Neural cell (in vitro differentiated cells): ENCODE results near the gene KCNJ6. TPM values are rescaled to one million over a fixed set of nuclear protein-coding genes. Genes with fewer than 3 reads are reported as not detected.

Experiments used
- H2AFZ ChIP-seq: fragments of 200-600, 300-800 bp; sonication (generic), shearing (Covaris generic); 2 replicates; pipeline ENCODE4 v1.6.0; 2014; ENCODE audit warnings: low read depth, mild to moderate bottlenecking, antibody characterized with exemption, low read length, moderate library complexity
- H3F3A ChIP-seq: fragments of 200-600 bp; shearing (Covaris generic); 2 replicates; pipeline ENCODE4 v1.6.1; 2016; ENCODE audit warnings: mild to moderate bottlenecking, moderate library complexity, mixed read lengths, antibody characterized with exemption, low read length; ENCODE audit not compliant: insufficient read depth, poor library complexity, severe bottlenecking
- H3K27ac ChIP-seq: fragments of 200-600, 300-800 bp; sonication (generic), shearing (Covaris generic); 2 replicates; pipeline ENCODE4 v1.5.1; 2014; ENCODE audit warnings: mild to moderate bottlenecking, low read length, moderate library complexity
- H3K27me3 ChIP-seq: fragments of 300-800, 200-600 bp; sonication (generic), shearing (Covaris generic); 2 replicates; pipeline ENCODE4 v1.6.0; 2014; ENCODE audit warnings: mild to moderate bottlenecking, low read depth, low read length, moderate library complexity; ENCODE audit not compliant: insufficient read depth
- H3K36me3 ChIP-seq: fragments of 300-800, 200-600 bp; sonication (generic), shearing (Covaris generic); 2 replicates; pipeline ENCODE4 v1.5.1; 2014; ENCODE audit warnings: mild to moderate bottlenecking, antibody characterized with exemption, low read length, moderate library complexity; ENCODE audit not compliant: insufficient read depth
- H3K4me2 ChIP-seq: fragments of 300-800, 200-600 bp; sonication (generic), shearing (Covaris generic); 2 replicates; pipeline ENCODE4 v1.6.0; 2014; ENCODE audit warnings: mild to moderate bottlenecking, low read length
- H3K4me3 ChIP-seq: fragments of 300-800, 200-600 bp; sonication (generic), shearing (Covaris generic); 2 replicates; pipeline ENCODE4 v1.5.1; 2014; ENCODE audit warnings: mild to moderate bottlenecking, low read length, moderate library complexity
- H3K79me2 ChIP-seq: fragments of 200-600 bp; shearing (Covaris generic); replicated peaks from 2 replicates; pipeline ENCODE4 v1.6.0; 2014; ENCODE audit warnings: mild to moderate bottlenecking, low read length, moderate library complexity; ENCODE audit not compliant: insufficient read depth
- H3K9ac ChIP-seq: fragments of 300-800, 200-600 bp; sonication (generic), shearing (Covaris generic); 2 replicates; pipeline ENCODE4 v1.6.1; 2016; ENCODE audit warnings: mild to moderate bottlenecking, low read length, mixed read lengths
- H3K9me2 ChIP-seq: fragments of 200-600 bp; shearing (Covaris generic); 2 replicates; pipeline ENCODE4 v1.6.1; 2016; ENCODE audit warnings: mild to moderate bottlenecking, low read length, mixed read lengths; ENCODE audit not compliant: insufficient read depth
- H3K9me3 ChIP-seq: fragments of 200-600, 300-800 bp; sonication (generic), shearing (Covaris generic); 2 replicates; pipeline ENCODE4 v1.6.1; 2016; ENCODE audit warnings: mild to moderate bottlenecking, mixed run types, low read length, moderate library complexity, mixed read lengths
- H4K20me1 ChIP-seq: fragments of 200-600 bp; shearing (Covaris generic); 2 replicates; pipeline ENCODE4 v1.6.1; 2016; ENCODE audit warnings: mild to moderate bottlenecking, mixed run types; ENCODE audit not compliant: insufficient read depth
- CTCF ChIP-seq: fragments of 450-650 bp; IDR thresholded peaks from 2 replicates; pipeline ENCODE4 v1.5.1; 2014; ENCODE audit warnings: antibody characterized with exemption, mild to moderate bottlenecking, moderate library complexity; ENCODE audit not compliant: poor library complexity, severe bottlenecking
- EP300 ChIP-seq: fragments of 450-650 bp; conservative IDR thresholded peaks from 2 replicates; pipeline ENCODE4 v1.6.1; 2014; ENCODE audit warnings: antibody characterized with exemption, mild to moderate bottlenecking, moderate library complexity; ENCODE audit not compliant: poor library complexity, severe bottlenecking
- EZH2 ChIP-seq: fragments of 200-600, 300-800 bp; shearing (Covaris generic), sonication (generic); IDR thresholded peaks from 2 replicates; pipeline ENCODE4 v1.6.1; 2014; ENCODE audit warnings: antibody characterized with exemption, low read length, borderline replicate concordance, mild to moderate bottlenecking; ENCODE audit not compliant: insufficient read depth, poor library complexity, severe bottlenecking
- MXI1 ChIP-seq: fragments of 450-650 bp; conservative IDR thresholded peaks from 2 replicates; pipeline ENCODE4 v1.6.1; 2014; ENCODE audit warnings: antibody characterized with exemption, mild to moderate bottlenecking; ENCODE audit not compliant: poor library complexity, severe bottlenecking
- POLR2AphosphoS5 ChIP-seq: IDR thresholded peaks from 2 replicates; pipeline ENCODE4 v1.6.1; 2012
- RAD21 ChIP-seq: fragments of 450-650 bp; conservative IDR thresholded peaks from 2 replicates; pipeline ENCODE4 v1.6.1; 2014; ENCODE audit warnings: antibody characterized with exemption, mild to moderate bottlenecking, moderate library complexity
- REST ChIP-seq: IDR thresholded peaks from 2 replicates; pipeline ENCODE4 v1.6.1; 2012; ENCODE audit warnings: borderline replicate concordance
- SMC3 ChIP-seq: fragments of 450-650 bp; conservative IDR thresholded peaks from 2 replicates; pipeline ENCODE4 v1.6.1; 2014; ENCODE audit warnings: antibody characterized with exemption, mild to moderate bottlenecking, moderate library complexity; ENCODE audit not compliant: poor library complexity
- TAF1 ChIP-seq: IDR thresholded peaks from 2 replicates; pipeline ENCODE4 v1.6.1; 2012; ENCODE audit warnings: low read depth
- polyA plus RNA-seq: library from polyadenylated mRNA; depleted of rRNA; stranded (reverse); fragments of >200 nt; gene quantifications from 2 replicates; pipeline ENCODE4 v1.2.3, GENCODE V29; 2014

The KCNJ6 gene
- polyA plus RNA-seq, 1 donor from 2014 or later = 1.7 TPM

GRCh38 chr21:37797403-37797802 is 118.9 kb downstream of the KCNJ6 start:
- H3K27me3 ChIP-seq = no peaks in the 10 kb centered on the region
- H3K27ac ChIP-seq = no peak overlapping the region
- no peaks in the 10 kb centered on the region for H3K79me2 ChIP-seq
- H3K9me2 ChIP-seq = no peaks in the 10 kb centered on the region
- H3F3A ChIP-seq = no peaks in the 10 kb centered on the region
- no peak overlapping the region for H3K4me2 ChIP-seq
- H3K9me3 ChIP-seq = no peaks in the 10 kb centered on the region
- H2AFZ ChIP-seq = no peak overlapping the region
- H3K4me3 ChIP-seq = no peak overlapping the region
- H3K36me3 ChIP-seq = no peaks in the 10 kb centered on the region
- TF ChIP-seq CTCF (no peak), TAF1 (no peak), SMC3 (no peak), REST (no peak), POLR2AphosphoS5 (no peak), EP300 (no peak), RAD21 (no peak)
- H3K9ac ChIP-seq = no peak overlapping the region
- H4K20me1 ChIP-seq = no peaks in the 10 kb centered on the region

- Histone ChIP-seq H3K4me2 (no peak overlapping the region), H4K20me1 (no peaks in the 10 kb centered on the region), H3K36me3 (no peaks in the 10 kb centered on the region), H3K9ac (no peak overlapping the region), H3K9me3 (no peaks in the 10 kb centered on the region), H3K27me3 (no peaks in the 10 kb centered on the region), H3K9me2 (no peaks in the 10 kb centered on the region), H3K27ac (no peak overlapping the region), H3K79me2 (no peaks in the 10 kb centered on the region), H2AFZ (no peak overlapping the region), H3F3A (no peaks in the 10 kb centered on the region), H3K4me3 (no peak overlapping the region)
- TF ChIP-seq MXI1 (no peak), TAF1 (no peak), RAD21 (no peak), REST (no peak), CTCF (no peak), EZH2 (no peak), EP300 (no peak), POLR2AphosphoS5 (no peak), SMC3 (no peak)
Observed at GRCh38 chr21:37796011-37796410, 120.2 kb downstream of the KCNJ6 start.
